GM13977 (cell line): ENCODE data around the gene ARHGAP4.

ENCODE experiments used
- DNase-seq: peaks from one replicate; pipeline ENCODE4 v3.0.0; 2012; ENCODE audit warnings: low spot score
- in situ Hi-C: fragments of 300-500 bp; cut with MboI; formaldehyde crosslinking; loops from one replicate; pipeline ENCODE4 v1.12.0; 2022; ENCODE audit warnings: low sequenced_read_pairs, low pct_unique_long_range_greater_than_20kb, mixed read lengths, inconsistent platforms; ENCODE audit not compliant: unreplicated experiment
- TF ChIP-seq, protein P1 (sequence below): IDR thresholded peaks from 2 replicates; pipeline ENCODE4 v1.5.1; 2012; ENCODE audit warnings: mild to moderate bottlenecking, control low read depth; ENCODE audit not compliant: insufficient read depth; ENCODE audit errors: extremely low read depth, missing control alignments

ARHGAP4 gene

DNA sequence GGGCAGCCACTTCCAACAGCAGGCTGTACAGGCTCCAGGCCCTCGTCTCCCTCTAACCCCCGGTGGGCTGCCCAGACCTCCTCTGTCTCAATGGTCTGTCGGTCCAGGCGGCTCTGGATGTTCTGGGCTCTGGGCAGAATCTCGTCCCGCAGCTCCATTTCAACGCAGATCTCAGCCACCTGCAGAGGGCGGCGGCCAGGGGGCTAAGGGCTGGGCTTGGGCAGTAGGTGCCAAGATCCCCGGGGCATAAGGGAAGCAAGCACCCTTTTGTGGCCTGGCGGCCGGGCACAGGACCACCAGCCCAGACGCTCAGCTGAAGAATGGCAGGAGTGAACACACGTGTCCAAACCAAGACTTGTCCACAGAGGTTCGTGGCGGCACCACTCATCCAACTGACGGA is 12.4 kb downstream of the ARHGAP4 start:
- TF ChIP-seq, protein P1, sequence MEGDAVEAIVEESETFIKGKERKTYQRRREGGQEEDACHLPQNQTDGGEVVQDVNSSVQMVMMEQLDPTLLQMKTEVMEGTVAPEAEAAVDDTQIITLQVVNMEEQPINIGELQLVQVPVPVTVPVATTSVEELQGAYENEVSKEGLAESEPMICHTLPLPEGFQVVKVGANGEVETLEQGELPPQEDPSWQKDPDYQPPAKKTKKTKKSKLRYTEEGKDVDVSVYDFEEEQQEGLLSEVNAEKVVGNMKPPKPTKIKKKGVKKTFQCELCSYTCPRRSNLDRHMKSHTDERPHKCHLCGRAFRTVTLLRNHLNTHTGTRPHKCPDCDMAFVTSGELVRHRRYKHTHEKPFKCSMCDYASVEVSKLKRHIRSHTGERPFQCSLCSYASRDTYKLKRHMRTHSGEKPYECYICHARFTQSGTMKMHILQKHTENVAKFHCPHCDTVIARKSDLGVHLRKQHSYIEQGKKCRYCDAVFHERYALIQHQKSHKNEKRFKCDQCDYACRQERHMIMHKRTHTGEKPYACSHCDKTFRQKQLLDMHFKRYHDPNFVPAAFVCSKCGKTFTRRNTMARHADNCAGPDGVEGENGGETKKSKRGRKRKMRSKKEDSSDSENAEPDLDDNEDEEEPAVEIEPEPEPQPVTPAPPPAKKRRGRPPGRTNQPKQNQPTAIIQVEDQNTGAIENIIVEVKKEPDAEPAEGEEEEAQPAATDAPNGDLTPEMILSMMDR, result no peak
- in situ Hi-C loops, result no loop called here
- DNase-seq, result no peak

DNA sequence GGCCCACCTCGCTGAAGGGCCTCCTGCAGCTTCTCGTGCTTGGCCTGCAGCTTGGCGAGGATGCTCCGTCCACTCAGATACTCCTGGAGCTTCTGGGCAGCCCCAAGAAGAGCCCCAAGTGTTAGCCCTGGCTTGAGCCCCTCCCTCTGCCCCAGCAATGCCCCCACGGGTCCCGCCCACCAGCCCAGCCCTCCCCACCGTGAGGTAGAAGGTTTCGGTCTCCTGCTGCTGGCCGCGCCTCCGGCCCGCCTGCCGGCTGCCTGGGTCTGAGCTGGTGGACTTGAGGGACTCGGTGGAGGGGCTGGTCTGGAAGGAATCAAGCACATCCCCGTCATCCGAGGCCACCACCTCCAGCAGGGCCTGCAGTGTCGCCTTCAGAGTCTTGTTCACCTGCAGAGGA is 12.9 kb downstream of the ARHGAP4 start:
- DNase-seq, result no peak
- TF ChIP-seq, protein P1, result no peak
- in situ Hi-C loops, result no loop called here

DNA sequence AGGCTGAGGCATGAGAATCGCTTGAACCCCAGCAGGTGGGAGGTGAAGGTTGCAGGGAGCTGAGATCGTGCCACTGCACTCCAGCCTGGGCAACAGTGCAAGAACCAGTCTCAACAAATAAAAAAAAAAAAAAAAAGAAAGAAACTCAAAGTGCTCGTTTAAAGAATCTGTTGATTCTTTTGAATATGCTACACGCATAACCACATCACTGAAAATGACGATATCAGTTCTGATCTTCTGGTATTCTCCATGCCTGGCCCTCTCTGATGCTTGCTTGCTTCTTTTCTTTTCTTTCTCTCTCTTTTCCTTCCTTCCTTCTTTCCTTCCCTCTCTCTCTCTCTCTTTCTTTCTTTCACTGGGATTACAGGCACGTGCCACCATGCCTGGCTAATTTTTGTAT is 14.3 kb downstream of the ARHGAP4 start:
- in situ Hi-C loops, result no loop called here
- TF ChIP-seq, protein P1, result no peak
- DNase-seq, result no peak

DNA sequence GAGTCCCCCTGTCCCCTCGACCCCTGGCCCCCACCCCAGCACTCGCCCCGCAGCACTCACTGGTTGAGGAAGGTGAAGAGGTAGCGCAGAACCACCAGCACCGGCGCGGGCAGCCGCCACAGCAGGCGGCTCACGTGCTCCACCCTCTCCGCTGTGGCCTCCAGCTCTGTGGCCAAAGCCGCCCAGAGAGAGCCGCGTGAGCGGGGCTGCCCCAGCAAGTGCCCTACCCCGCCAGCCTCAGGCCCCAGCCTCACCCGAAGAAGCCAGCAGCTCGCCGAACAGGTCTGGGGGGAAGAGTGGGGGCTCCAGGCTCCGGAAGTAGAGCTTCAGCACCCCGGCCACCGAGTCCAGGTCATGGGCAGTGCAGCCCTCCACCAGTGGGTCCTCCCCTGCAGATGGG is 15.6 kb downstream of the ARHGAP4 start:
- TF ChIP-seq, protein P1, result no peak
- in situ Hi-C loops, result no loop called here
- no peak for DNase-seq

DNA sequence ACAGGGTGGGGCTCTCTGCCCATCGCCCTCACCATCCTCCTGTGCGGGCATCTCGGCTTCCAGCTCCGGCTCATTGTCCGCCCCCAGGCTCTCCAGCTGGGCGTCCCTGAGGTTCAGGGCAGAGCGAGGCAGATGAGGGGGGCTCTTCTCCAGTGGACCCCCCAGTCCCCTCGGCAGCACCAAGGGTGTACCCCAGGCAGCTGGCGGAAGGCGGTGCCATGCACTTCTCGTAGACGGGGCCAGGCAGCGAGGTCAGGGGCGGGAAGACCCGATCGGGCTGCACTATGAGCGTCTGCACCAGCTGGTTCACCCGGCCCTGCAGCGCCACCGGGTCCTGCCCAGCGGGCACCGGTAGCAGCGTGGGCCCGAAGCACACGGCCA is 16.1 kb downstream of the ARHGAP4 start:
- DNase-seq, result no peak
- in situ Hi-C loops, result no loop called here
- TF ChIP-seq, protein P1, result no peak

DNA sequence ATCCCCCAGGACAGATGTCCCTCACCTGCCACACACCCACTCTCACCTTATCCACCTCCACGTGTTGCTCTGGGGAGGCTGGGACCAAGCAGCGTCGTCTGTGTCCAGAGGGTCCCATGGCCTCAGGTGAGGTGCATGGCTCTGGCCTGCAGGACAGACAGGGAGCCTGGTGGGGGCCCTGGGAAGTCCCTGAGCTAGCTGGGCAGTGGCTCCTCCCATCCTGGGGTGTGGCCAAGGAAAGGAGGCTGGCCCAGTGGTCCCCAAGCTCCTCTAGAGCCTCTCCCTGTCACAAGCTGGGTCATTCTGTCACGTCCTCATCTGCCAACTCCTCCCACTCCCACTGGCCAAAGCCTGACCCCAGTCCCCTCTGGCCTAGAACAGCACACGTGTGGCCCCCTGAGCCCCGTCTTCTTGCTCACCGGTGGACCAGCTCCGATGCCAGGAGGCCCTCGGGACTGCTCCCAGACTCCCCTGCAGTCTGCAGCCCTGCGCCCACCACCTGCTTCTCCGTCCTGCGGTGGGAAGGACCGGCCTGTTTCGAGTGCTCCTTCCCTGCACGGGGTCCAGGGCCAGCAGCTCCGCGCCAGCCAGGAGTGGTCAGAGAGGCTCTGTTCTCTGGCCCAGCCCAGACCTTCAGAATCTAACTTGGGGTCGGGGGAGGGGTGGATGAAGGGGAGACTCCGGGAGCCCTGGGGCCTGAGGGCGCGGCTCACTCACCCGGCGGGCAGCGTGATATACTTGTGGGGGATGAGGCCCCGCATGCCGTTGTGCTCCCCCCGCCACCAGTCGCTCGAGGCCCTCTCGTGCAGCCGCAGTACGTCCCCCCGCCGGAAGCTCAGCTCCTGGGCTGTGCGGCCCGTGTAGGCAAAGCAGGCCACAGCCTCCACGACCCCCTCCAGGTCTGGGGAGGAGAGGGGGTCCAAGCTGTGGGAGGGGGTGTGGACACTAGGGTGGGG is 16.8 kb downstream of the ARHGAP4 start:
- TF ChIP-seq, protein P1, result no peak
- in situ Hi-C loops, result no loop called here
- DNase-seq, result peak; percentile 69
